ENCODE results near the gene ATP6V1G2.

DNA sequence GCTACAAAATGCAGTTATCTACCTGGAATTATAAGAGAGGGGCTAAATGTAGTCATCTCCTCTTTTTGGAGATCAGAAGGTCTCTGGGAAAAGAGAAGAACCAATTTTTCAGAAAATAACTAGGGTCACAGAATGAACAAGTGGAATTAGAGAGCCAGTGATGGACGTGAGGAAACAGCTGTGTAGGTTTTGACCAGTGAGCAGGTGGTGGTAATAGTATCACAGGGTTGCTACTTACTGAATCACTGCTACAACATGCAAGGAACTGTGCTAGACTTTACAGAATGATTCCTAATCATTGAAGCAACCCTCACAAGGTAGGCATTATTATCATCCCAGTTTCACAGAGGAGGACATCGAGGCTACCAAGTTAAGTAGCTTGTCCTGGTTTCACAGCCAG is 1.7 kb downstream of the ATP6V1G2 start:
- TF ChIP-seq, protein P1, sequence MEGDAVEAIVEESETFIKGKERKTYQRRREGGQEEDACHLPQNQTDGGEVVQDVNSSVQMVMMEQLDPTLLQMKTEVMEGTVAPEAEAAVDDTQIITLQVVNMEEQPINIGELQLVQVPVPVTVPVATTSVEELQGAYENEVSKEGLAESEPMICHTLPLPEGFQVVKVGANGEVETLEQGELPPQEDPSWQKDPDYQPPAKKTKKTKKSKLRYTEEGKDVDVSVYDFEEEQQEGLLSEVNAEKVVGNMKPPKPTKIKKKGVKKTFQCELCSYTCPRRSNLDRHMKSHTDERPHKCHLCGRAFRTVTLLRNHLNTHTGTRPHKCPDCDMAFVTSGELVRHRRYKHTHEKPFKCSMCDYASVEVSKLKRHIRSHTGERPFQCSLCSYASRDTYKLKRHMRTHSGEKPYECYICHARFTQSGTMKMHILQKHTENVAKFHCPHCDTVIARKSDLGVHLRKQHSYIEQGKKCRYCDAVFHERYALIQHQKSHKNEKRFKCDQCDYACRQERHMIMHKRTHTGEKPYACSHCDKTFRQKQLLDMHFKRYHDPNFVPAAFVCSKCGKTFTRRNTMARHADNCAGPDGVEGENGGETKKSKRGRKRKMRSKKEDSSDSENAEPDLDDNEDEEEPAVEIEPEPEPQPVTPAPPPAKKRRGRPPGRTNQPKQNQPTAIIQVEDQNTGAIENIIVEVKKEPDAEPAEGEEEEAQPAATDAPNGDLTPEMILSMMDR (IDR thresholded peaks at IDR 0.05): no peak
- no peak for TF ChIP-seq POLR2AphosphoS5 (IDR thresholded peaks at IDR 0.05)
